GM12878 (cell line): Measurements from ENCODE around the gene KLB. TPM values are rescaled to one million over a fixed set of nuclear protein-coding genes. Genes with fewer than 3 reads are reported as not detected.
"Not testable (repeated sequence)": the region's sequence is repeated elsewhere in the genome, so short reads cannot be mapped to it uniquely, and the experiment has no call there.

Experiments
- ATAC-seq: fragments of 200-7000 bp; cut with Tn5 transposase; 3 replicates; pipeline ENCODE4 v1.9.1; 2020; ENCODE audit warnings: mild to moderate bottlenecking, moderate library complexity
- BruUV-seq: library from RNA; stranded (reverse); fragments of 400-500 nt; replicated peaks from 2 replicates; lab custom pipeline; 2021; lab: Mats Ljungman, UMichigan
- CTCF ChIA-PET: fragments of 300-600 bp; sonication (Branson Sonifier 250); formaldehyde crosslinking; extraction: SDS; loops from one replicate; lab custom pipeline; 2021; ENCODE audit warnings: inconsistent platforms; lab: Yijun Ruan, JAX
- POLR2A ChIA-PET: fragments of 350-600 bp; formaldehyde crosslinking; extraction: SDS; loops from one replicate; lab custom pipeline; 2021; ENCODE audit warnings: inconsistent platforms; lab: Charles Lee
- RAD21 ChIA-PET: fragments of 300-600 bp; sonication (Branson Sonifier 250); formaldehyde crosslinking; loops from one replicate; lab custom pipeline; 2023; ENCODE audit warnings: antibody characterized with exemption; ENCODE audit not compliant: unreplicated experiment; lab: Charles Lee
- SMC1A ChIA-PET: fragments of 300-600 bp; sonication (Branson Sonifier 250); formaldehyde crosslinking; loops from one replicate; lab custom pipeline; 2023; ENCODE audit not compliant: unreplicated experiment, uncharacterized antibody; lab: Charles Lee
- DNase-seq: peaks from one replicate; pipeline ENCODE4 v3.0.0-alpha.2; 2011; ENCODE audit warnings: low read depth, low spot score
- FAIRE-seq: peaks from 3 replicates; lab custom pipeline; 2011; peaks lifted over from hg19 to GRCh38; lab: Jason Lieb, UNC
- H2AFZ ChIP-seq: 2 replicates; pipeline ENCODE4 v1.6.0; 2011; ENCODE audit warnings: low read depth, low read length, control low read depth; ENCODE audit not compliant: control insufficient read depth
- H3K27ac ChIP-seq: 2 replicates; pipeline ENCODE4 v1.5.1; 2011; ENCODE audit warnings: control low read depth; ENCODE audit not compliant: control insufficient read depth, insufficient read depth
- H3K27me3 ChIP-seq, 2 experiments: replicated peaks in 1 of 2; 2 replicates each; pipeline versions ENCODE4 v1.6.0 to v1.6.1; 2011; ENCODE audit warnings: low read length in 1 of 2; ENCODE audit not compliant: control insufficient read depth in 2 of 2, insufficient read depth in 2 of 2
- H3K36me3 ChIP-seq, 2 experiments: 2 replicates each; pipeline ENCODE4 v1.5.1; 2011; ENCODE audit warnings: low read length in 1 of 2; ENCODE audit not compliant: control insufficient read depth in 2 of 2, insufficient read depth in 2 of 2
- H3K4me1 ChIP-seq: 2 replicates; pipeline ENCODE4 v1.6.1; 2011; ENCODE audit warnings: mild to moderate bottlenecking, low read length, moderate library complexity, mixed read lengths; ENCODE audit not compliant: control insufficient read depth, insufficient read depth
- H3K4me2 ChIP-seq: 2 replicates; pipeline ENCODE4 v1.6.0; 2011; ENCODE audit warnings: control low read depth; ENCODE audit not compliant: control insufficient read depth, insufficient read depth
- H3K4me3 ChIP-seq: fragments of 200-600 bp; sonication (generic); 2 replicates; pipeline ENCODE4 v1.5.1; 2016
- H3K79me2 ChIP-seq: 2 replicates; pipeline ENCODE4 v1.6.0; 2011; ENCODE audit warnings: low read length; ENCODE audit not compliant: control insufficient read depth, insufficient read depth
- H3K9ac ChIP-seq: 2 replicates; pipeline ENCODE4 v1.8.0; 2011; ENCODE audit warnings: low read length, control low read depth, mixed read lengths; ENCODE audit not compliant: control insufficient read depth, insufficient read depth
- H3K9me3 ChIP-seq: replicated peaks from 3 replicates; pipeline ENCODE4 v1.5.1; 2011; ENCODE audit warnings: mild to moderate bottlenecking, low read length; ENCODE audit not compliant: control insufficient read depth, insufficient read depth
- H4K20me1 ChIP-seq: 2 replicates; pipeline ENCODE4 v1.6.0; 2011; ENCODE audit not compliant: control insufficient read depth, insufficient read depth
- ATF2 ChIP-seq: IDR thresholded peaks from 2 replicates; pipeline ENCODE4 v1.6.1; 2012; ENCODE audit warnings: low read length, inconsistent platforms
- ATF7 ChIP-seq: fragments of 450-650 bp; IDR thresholded peaks from 2 replicates; pipeline ENCODE4 v1.6.1; 2016; ENCODE audit warnings: low read depth, mild to moderate bottlenecking
- BHLHE40 ChIP-seq, 2 experiments: fragments of 450-650 bp in 1 of 2; IDR thresholded peaks; 2 replicates each; pipeline ENCODE4 v1.6.1; 2011 to 2017; ENCODE audit warnings: low read depth in 2 of 2, borderline replicate concordance in 1 of 2, improper control_type of control experiment in 1 of 2, low read length in 1 of 2, mild to moderate bottlenecking in 1 of 2
- CBX5 ChIP-seq: sonication (generic); IDR thresholded peaks from 2 replicates; pipeline ENCODE4 v1.6.1; 2016; ENCODE audit warnings: low read depth, moderate library complexity, mild to moderate bottlenecking, inconsistent platforms
- MEF2A ChIP-seq: IDR thresholded peaks from 2 replicates; pipeline ENCODE4 v1.6.1; 2011; ENCODE audit warnings: low read depth, mild to moderate bottlenecking, low read length, moderate library complexity; ENCODE audit not compliant: insufficient read depth
- MTA2 ChIP-seq: fragments of 450-650 bp; IDR thresholded peaks from 2 replicates; pipeline ENCODE4 v1.6.1; 2016; ENCODE audit warnings: low read depth, mild to moderate bottlenecking, moderate library complexity
- PAX5 ChIP-seq: IDR thresholded peaks from 2 replicates; pipeline ENCODE4 v1.6.1; 2011; ENCODE audit warnings: low read depth, low read length, borderline replicate concordance
- POU2F2 ChIP-seq: IDR thresholded peaks from 3 replicates; pipeline ENCODE4 v1.6.1; 2011; ENCODE audit warnings: low read depth, mild to moderate bottlenecking, low read length, borderline replicate concordance
- RUNX3 ChIP-seq: IDR thresholded peaks from 2 replicates; pipeline ENCODE4 v1.6.1; 2012; ENCODE audit warnings: low read length, inconsistent platforms
- TBL1XR1 ChIP-seq: IDR thresholded peaks from 2 replicates; pipeline ENCODE4 v1.6.1; 2012; ENCODE audit warnings: low read depth, low read length, improper control_type of control experiment
- ZNF384 ChIP-seq: IDR thresholded peaks from 2 replicates; pipeline ENCODE4 v1.6.1; 2012; ENCODE audit warnings: low read depth, mild to moderate bottlenecking, low read length, improper control_type of control experiment, borderline replicate concordance
- WGBS: methylation state at CpG from one replicate; pipeline ENCODE4 v1.1.6; 2016; ENCODE audit warnings: low lambda C conversion rate; ENCODE audit not compliant: insufficient replicate concordance, insufficient coverage; ENCODE audit errors: missing lambda C conversion rate; 5-methylcytosine and 5-hydroxymethylcytosine counted together
- in situ Hi-C: fragments of 300-500 bp; cut with MboI; formaldehyde crosslinking; loops from 9 replicates; pipeline ENCODE4 v1.14.3; 2018; ENCODE audit warnings: mixed read lengths
- intact Hi-C: fragments of 100-400 bp; cut with micrococcal nuclease; formaldehyde crosslinking; loops from one replicate; pipeline ENCODE4 v1.14.2; 2022; ENCODE audit not compliant: unreplicated experiment
- polyA plus RNA-seq, 11 experiments: library from polyadenylated mRNA; depleted of rRNA in 4 of 11; unstranded in 6 of 11; stranded (reverse) in 5 of 11; fragments of >200 nt; fragmentation: Nextera tagmentation in 4 of 11; fragmentation: Illumina TruSeq in 1 of 11; extraction: Ambion mirVana in 4 of 11; extraction: Trizol in 1 of 11; gene quantifications; 1 replicate in 1 of 11; 2 replicates in 10 of 11; pipeline versions ENCODE4 v1.2.1 to v1.2.3, GENCODE V29; 2011 to 2016; ENCODE audit warnings: inconsistent platforms in 2 of 11, missing spikeins in 2 of 11, low read depth in 1 of 11
- total RNA-seq, 4 experiments: library from RNA; depleted of rRNA in 3 of 4; stranded (reverse); fragments of >200 nt in 3 of 4; fragmentation: Illumina TruSeq in 1 of 4; extraction: Trizol in 1 of 4; gene quantifications; 2 replicates each; pipeline versions ENCODE4 v1.2.1 to v1.2.3, GENCODE V29; 2013 to 2021

KLB gene
- total and polyA plus RNA-seq, 10 of the 15 experiments (the other 5 are each of a cell fraction or from before 2014, with no cell fraction given) = under 0.01 to 0.13 (median 0.04) TPM; not detected in 1

GRCh38 chr4:39360611-39361010, 46.1 kb upstream of the KLB start:
- FAIRE-seq, intact Hi-C loops, H3K4me3 ChIP-seq, DNase-seq, H3K27ac ChIP-seq, POLR2A ChIA-PET, BruUV-seq, H3K9ac ChIP-seq, H3K4me2 ChIP-seq, H4K20me1 ChIP-seq, H3K36me3 ChIP-seq, H3K27me3 ChIP-seq, SMC1A ChIA-PET, H2AFZ ChIP-seq, H3K9me3 ChIP-seq: not testable (repeated sequence)
- RAD21 ChIA-PET = interaction anchor here (0.7 kb wide), 1 partner anchor 179 kb away, joined by 3 read pairs; no protein-coding TSS in a partner anchor
- ATAC-seq = peak; percentile 70
- CTCF ChIA-PET = interaction anchor here (0.7 kb wide), 1 partner anchor 9 kb away, joined by 3 read pairs; no protein-coding TSS in a partner anchor
- 0 out of 2 replicates have a peak, but pooled peaks have one; percentile 32 for TF ChIP-seq MEF2A
- TF ChIP-seq ATF2 = peak; percentile 57; the same call in 1 of the 2 replicates
- 0 out of 2 replicates have a peak, but pooled peaks have one; percentile 14 for TF ChIP-seq MTA2
- 0 out of 2 replicates have a peak, but pooled peaks have one; percentile 43 for TF ChIP-seq CBX5
- TF ChIP-seq ZNF384 = peak; percentile 56; the same call in 1 of the 2 replicates
- TF ChIP-seq TBL1XR1 = 0 out of 2 replicates have a peak, but pooled peaks have one; percentile 33
- peak; percentile 89; the same call in 2 of the 3 replicates for TF ChIP-seq POU2F2
- TF ChIP-seq BHLHE40 (IDR thresholded peaks at IDR 0.05; ENCODE audit: borderline replicate concordance in 1 of 2, low read depth in 2 of 2, low read length in 1 of 2) = peak; percentile 19 to 45; a peak in 1 of 4 replicates
- peak; percentile 69 for TF ChIP-seq RUNX3
- peak; percentile 91 for TF ChIP-seq ATF7
- TF ChIP-seq PAX5 = peak; percentile 75; the same call in 1 of the 2 replicates
- 3% methylated on average over 4 of the region's 4 CpGs for WGBS
- in situ Hi-C loops = loop anchor here (25.0 kb wide), 1 partner anchor 1827 kb away; no protein-coding TSS in a partner anchor
- H3K79me2 ChIP-seq = peaks cover 61% of the 10 kb centered on the region
- peaks cover 33% of the 10 kb centered on the region for H3K4me1 ChIP-seq
